HUES64 (cell line): Measurements from ENCODE around the gene CPTP.

Source experiments
- H3K27ac ChIP-seq: 2 replicates; pipeline ENCODE4 v1.7.0; 2013; ENCODE audit warnings: low read depth, low read length, inconsistent platforms
- H3K27me3 ChIP-seq: 2 replicates; pipeline ENCODE4 v1.6.1; 2013; ENCODE audit warnings: mild to moderate bottlenecking, low read length; ENCODE audit not compliant: insufficient read depth
- H3K36me3 ChIP-seq: 2 replicates; pipeline ENCODE4 v1.6.1; 2013; ENCODE audit warnings: mild to moderate bottlenecking, low read length; ENCODE audit not compliant: insufficient read depth
- H3K4me1 ChIP-seq: 2 replicates; pipeline ENCODE4 v1.6.1; 2013; ENCODE audit warnings: mild to moderate bottlenecking, low read length, moderate library complexity; ENCODE audit not compliant: insufficient read depth
- H3K4me3 ChIP-seq: 2 replicates; pipeline ENCODE4 v1.5.1; 2013; ENCODE audit warnings: mild to moderate bottlenecking, low read length, moderate library complexity
- H3K9ac ChIP-seq: 2 replicates; pipeline ENCODE4 v1.6.1; 2013; ENCODE audit warnings: mild to moderate bottlenecking, low read depth, low read length
- H3K9me3 ChIP-seq: 2 replicates; pipeline ENCODE4 v1.6.1; 2013; ENCODE audit warnings: low read depth, low read length; ENCODE audit not compliant: insufficient read depth
- WGBS: fragments of 150-250, 120-280 bp; methylation state at CpG from one replicate; pipeline ENCODE4 v1.1.7; 2013; ENCODE audit warnings: missing lambda C conversion rate; 5-methylcytosine and 5-hydroxymethylcytosine counted together

Gene CPTP

DNA sequence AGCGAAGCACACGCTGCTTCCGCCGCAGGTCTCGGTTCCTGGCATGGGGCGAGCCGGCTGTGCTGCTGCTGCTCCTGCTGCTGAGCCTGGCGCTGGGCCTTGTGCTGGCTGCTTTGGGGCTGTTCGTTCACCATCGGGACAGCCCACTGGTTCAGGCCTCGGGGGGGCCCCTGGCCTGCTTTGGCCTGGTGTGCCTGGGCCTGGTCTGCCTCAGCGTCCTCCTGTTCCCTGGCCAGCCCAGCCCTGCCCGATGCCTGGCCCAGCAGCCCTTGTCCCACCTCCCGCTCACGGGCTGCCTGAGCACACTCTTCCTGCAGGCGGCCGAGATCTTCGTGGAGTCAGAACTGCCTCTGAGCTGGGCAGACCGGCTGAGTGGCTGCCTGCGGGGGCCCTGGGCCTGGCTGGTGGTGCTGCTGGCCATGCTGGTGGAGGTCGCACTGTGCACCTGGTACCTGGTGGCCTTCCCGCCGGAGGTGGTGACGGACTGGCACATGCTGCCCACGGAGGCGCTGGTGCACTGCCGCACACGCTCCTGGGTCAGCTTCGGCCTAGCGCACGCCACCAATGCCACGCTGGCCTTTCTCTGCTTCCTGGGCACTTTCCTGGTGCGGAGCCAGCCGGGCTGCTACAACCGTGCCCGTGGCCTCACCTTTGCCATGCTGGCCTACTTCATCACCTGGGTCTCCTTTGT lies 9.1 kb downstream of the CPTP start:
- Histone ChIP-seq H3K36me3 (peaks cover 9% of the 10 kb centered on the region), H3K27ac (no peak overlapping the region), H3K9ac (no peak overlapping the region), H3K27me3 (no peaks in the 10 kb centered on the region), H3K9me3 (no peaks in the 10 kb centered on the region), H3K4me3 (no peak overlapping the region), H3K4me1 (no peaks in the 10 kb centered on the region)
- 92% methylated on average over 36 of the region's 36 CpGs for WGBS

DNA sequence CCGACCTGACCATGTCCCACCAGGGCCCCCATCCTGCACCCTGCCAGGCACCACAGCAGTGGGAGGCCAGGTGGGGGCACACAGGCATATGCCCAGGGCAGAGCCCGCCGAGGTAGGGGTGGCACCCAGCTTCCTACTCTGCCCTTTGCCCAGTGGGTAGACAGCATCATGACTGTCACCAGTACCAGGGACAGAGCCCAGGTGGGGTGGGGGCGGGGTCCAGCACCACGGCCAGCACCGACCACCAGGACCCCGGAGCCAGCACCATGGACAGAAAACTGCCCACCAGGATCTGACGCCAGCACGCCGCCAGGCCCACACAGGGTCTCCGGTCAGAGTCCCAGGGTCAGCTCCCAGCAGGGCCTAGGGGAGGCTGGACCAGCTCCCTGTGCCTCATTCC lies 10.2 kb downstream of the CPTP start:
- WGBS: 66% methylated on average over 11 of the region's 11 CpGs
- no peaks in the 10 kb centered on the region for H3K9me3 ChIP-seq
- peaks cover 16% of the 10 kb centered on the region for H3K36me3 ChIP-seq
- H3K9ac ChIP-seq: no peak overlapping the region
- H3K27ac ChIP-seq: no peak overlapping the region
- H3K4me1 ChIP-seq: no peaks in the 10 kb centered on the region
- H3K27me3 ChIP-seq: no peaks in the 10 kb centered on the region
- H3K4me3 ChIP-seq: no peak overlapping the region

DNA sequence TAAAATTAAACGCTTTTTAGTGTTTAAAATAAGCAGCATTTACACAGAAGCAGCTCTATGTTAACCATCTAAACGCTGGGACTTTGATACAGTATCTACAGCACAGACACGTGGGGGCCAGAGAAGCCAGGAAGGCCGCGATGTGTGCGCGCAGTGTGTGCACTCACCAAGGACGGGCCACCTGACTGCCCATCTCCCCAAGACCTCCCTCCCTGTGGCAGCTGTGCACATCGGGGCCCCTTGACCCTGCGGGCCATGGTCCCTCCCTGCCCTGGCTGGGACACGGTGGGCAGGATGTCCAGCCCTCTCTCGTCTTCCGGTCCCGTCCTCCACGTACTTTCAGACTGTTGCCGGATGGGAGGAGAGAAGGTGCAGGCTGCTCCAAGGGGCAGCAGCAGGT lies 10.7 kb downstream of the CPTP start:
- Histone ChIP-seq H3K4me1 (no peaks in the 10 kb centered on the region), H3K36me3 (peaks cover 16% of the 10 kb centered on the region)

DNA sequence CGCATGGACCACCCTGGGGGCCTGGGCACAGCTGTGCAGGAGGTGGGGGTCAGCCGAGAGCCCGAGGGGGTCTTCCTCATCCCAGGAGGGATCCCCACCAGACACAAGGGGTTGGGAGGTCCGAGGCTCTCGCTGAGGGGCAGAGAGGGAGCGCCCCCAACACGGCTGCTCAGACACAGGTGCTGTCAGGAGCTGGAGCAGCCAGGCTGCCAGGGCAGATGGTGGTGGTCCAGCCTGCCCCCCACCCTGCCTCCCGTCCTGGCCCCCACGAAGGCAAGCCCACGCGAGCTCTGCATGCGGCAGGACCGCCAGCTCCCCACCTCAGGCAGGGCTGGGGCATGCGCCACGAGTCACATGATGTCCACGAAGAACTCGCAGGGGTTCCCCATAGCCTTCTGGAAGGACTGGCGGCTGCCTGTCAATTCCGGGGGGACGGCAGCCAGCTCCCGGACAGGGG lies 11.2 kb downstream of the CPTP start:
- no peak overlapping the region for H3K4me3 ChIP-seq
- no peaks in the 10 kb centered on the region for H3K4me1 ChIP-seq
- no peak overlapping the region for H3K9ac ChIP-seq
- no peak overlapping the region for H3K27ac ChIP-seq
- H3K9me3 ChIP-seq: no peaks in the 10 kb centered on the region
- H3K36me3 ChIP-seq: peaks cover 20% of the 10 kb centered on the region
- no peaks in the 10 kb centered on the region for H3K27me3 ChIP-seq
- WGBS: 95% methylated on average over 21 of the region's 21 CpGs

More for the DNA sequence above, 10.7 kb downstream of the CPTP start:
- Histone ChIP-seq H3K4me3 (no peak overlapping the region), H3K9ac (no peak overlapping the region), H3K27ac (no peak overlapping the region), H3K9me3 (no peaks in the 10 kb centered on the region), H3K27me3 (no peaks in the 10 kb centered on the region)
- WGBS: 93% methylated on average over 16 of the region's 16 CpGs

DNA sequence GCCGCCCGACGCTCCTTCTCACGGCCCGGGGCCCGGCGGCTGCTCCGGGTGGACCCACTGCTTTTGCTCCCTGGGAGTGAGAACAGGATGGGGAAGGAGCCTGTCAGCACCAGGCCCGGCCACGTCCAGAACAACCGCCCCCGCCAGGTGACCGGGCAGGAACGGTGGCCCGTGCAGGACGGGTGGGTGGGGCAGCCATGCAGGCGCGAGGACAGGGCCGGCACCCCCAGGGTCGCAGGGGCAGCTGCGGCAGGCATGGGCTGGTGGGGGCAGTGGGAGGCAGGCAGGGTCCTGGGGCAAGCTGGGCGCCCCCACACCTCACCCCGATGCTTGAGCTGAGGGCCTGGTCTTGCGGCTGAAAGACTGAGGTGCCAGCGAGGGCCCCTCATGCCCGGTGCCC lies 11.8 kb downstream of the CPTP start:
- peaks cover 27% of the 10 kb centered on the region for H3K36me3 ChIP-seq
- 95% methylated on average over 26 of the region's 26 CpGs for WGBS

DNA sequence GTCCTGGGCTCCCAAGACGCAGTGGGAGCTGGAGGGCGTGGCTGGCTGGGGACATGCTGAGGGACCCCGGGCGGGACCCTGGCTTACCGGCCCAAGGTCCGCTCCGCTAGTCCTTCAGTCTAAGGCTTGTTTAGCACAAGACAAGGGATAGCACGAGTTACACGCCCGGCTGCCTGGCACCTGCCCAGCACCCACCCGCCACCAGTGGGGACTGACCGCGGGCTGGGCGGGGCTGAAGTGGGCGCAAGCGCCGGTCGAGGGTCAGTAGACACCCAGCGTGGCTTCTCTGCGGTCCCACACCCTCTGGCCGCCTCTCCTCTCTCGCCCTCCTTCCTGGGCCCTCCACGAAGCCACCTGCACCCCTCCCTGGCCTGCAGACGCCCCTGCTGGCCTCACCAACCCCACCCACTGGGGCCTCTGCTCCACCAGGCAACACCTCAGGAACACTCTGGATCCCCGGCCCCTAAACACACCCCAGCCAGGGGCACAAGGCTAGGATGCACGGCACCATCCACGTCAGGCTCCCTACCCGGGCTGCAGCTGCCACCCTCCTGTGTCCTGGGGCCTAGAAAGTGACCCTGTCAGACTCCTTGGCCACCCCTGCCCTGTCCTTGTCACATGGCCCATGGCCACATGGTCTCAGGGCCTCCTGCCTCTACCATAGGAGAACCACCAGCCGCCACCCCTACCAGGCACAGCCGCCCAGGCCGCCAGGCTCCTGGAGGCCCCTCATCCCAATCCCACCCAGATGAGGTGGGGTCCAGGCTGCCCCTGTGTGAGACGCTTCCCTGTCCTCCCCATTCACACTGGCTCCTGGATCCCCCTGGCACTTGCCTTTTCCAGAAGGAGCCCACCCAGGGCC lies 12.6 kb downstream of the CPTP start:
- no peak overlapping the region for H3K27ac ChIP-seq

More for the DNA sequence above, 11.8 kb downstream of the CPTP start:
- Histone ChIP-seq H3K27ac (no peak overlapping the region), H3K4me3 (no peak overlapping the region), H3K9me3 (no peaks in the 10 kb centered on the region), H3K27me3 (no peaks in the 10 kb centered on the region), H3K4me1 (no peaks in the 10 kb centered on the region), H3K9ac (no peak overlapping the region)

DNA sequence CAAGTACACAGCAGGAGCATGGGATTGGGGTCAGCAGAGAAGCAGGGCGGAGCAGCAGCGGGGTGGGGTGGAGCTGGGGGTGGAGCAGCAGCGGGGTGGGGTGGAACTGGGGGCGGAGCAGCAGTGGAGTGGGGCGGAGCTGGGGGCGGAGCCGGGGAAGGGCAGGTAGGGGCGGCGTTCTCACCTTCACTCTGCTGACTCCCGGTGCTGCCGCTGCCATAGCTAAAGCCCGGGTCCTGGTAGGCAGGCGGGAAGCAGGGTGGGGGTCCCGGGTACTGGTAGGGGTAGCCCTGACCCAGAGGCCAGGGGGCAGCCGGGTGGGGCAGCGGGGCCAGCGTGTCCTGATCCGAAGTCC lies 13.2 kb downstream of the CPTP start:
- Histone ChIP-seq H3K27me3 (no peaks in the 10 kb centered on the region), H3K36me3 (peaks cover 31% of the 10 kb centered on the region), H3K27ac (no peak overlapping the region), H3K4me1 (no peaks in the 10 kb centered on the region), H3K4me3 (no peak overlapping the region), H3K9ac (no peak overlapping the region), H3K9me3 (no peaks in the 10 kb centered on the region)
- 73% methylated on average over 18 of the region's 18 CpGs for WGBS

More for the DNA sequence above, 12.6 kb downstream of the CPTP start:
- WGBS: 95% methylated on average over 32 of the region's 32 CpGs
- Histone ChIP-seq H3K9ac (no peak overlapping the region), H3K36me3 (peaks cover 31% of the 10 kb centered on the region), H3K9me3 (no peaks in the 10 kb centered on the region), H3K4me3 (no peak overlapping the region), H3K4me1 (no peaks in the 10 kb centered on the region), H3K27me3 (no peaks in the 10 kb centered on the region)

DNA sequence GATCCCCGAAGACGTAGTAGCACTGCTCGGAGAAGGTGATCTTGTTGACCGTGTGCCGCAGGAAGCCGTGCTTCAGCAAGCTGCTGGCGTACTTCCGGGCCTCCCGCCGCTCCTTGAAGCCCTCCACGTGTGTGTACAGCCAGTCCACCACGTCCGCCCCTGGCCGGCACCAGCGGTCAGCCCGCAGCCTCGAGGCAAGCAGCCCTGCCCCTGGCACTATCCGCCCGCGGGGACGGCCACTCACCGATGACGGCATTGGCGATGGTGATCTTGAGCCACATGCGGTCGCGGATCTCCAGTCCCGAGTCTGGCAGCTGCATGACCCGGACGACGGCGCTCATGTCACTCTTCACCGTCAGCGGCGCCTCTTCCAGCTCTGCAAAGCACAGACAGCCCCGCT lies 13.7 kb downstream of the CPTP start:
- H3K9ac ChIP-seq: no peak overlapping the region
- no peak overlapping the region for H3K4me3 ChIP-seq
- peaks cover 31% of the 10 kb centered on the region for H3K36me3 ChIP-seq
- H3K4me1 ChIP-seq: no peaks in the 10 kb centered on the region
- H3K27me3 ChIP-seq: no peaks in the 10 kb centered on the region
- no peaks in the 10 kb centered on the region for H3K9me3 ChIP-seq
- 94% methylated on average over 36 of the region's 36 CpGs for WGBS
- no peak overlapping the region for H3K27ac ChIP-seq

DNA sequence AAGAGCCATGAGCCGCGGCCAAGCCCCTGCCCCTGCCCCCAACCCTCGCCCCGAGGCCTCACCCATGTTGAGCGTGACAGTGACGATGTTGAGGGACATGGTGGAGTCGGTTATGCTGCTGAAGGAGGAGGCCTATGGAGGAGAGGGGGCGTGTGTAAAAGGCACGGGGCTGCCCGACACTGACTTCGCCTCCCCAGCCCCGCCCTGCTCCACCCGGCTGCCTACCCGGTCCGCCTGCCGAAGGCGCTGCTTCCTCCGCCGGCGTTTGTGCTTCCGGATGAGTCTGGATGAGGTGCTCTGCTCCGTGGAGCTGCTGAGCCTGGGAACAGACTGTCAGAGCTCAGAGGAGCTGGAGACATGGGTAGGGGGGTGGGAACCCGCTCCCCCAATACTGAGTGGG lies 15.6 kb downstream of the CPTP start:
- 94% methylated on average over 23 of the region's 23 CpGs for WGBS
- H3K36me3 ChIP-seq: peaks cover 31% of the 10 kb centered on the region
- no peak overlapping the region for H3K9ac ChIP-seq
- H3K27me3 ChIP-seq: no peaks in the 10 kb centered on the region
- no peaks in the 10 kb centered on the region for H3K4me1 ChIP-seq
- no peak overlapping the region for H3K27ac ChIP-seq
- no peaks in the 10 kb centered on the region for H3K9me3 ChIP-seq
- no peak overlapping the region for H3K4me3 ChIP-seq

DNA sequence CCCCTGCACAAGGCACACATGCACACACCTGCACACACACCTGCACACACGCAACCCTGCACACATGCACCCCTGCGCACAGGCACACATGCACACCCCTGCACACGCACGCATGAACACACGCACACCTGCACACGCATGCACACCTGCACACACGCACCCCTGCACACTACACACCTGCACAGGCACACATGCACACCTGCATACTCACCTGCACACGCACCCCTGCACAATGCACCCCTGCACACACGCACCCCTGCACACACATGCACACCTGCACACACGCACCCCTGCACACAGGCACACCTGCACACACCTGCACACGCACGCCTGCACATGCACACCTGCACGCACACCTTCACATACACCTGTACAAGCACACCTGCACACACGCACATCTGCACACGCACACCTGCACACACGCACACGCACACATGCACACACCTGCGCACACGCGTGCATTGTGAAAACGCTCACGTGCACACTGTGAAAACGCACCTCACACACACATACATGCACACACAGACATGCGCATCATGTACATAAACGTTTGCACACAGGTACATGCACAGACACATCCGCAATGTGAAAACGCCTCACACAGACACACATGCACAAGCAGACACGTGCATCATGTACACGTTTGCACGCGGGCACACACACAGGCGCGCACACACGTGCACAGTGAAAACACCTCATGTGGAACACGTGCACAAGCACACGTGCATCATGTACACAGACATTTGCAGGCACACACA lies 16.4 kb downstream of the CPTP start:
- H3K9ac ChIP-seq: no peak overlapping the region
- no peaks in the 10 kb centered on the region for H3K27me3 ChIP-seq
- H3K36me3 ChIP-seq: peaks cover 31% of the 10 kb centered on the region
- WGBS: 94% methylated on average over 36 of the region's 36 CpGs
- H3K27ac ChIP-seq: no peak overlapping the region
- H3K9me3 ChIP-seq: no peaks in the 10 kb centered on the region
- no peak overlapping the region for H3K4me3 ChIP-seq
- H3K4me1 ChIP-seq: no peaks in the 10 kb centered on the region

DNA sequence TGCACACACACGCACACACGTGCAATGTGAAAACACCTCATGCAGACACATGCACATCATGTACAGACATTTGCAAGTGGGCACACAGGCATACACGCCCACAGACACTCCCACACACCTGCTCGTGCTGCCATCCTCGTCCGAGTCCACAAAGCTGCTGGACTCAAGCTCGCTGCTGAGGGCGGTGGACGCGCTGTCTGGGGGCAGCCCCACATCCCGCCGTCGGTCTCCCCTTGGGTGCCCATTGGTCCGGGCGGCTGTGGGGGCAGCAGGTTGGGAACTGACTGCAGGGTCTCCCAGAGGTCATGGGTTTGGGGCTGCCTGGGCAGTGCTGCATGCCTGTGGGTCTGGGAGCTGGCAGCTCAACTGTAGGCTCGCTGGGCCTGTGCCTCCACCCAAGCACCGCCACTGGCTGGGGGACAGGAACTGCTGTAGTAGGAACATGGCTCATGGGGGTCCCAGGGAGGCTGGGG lies 17.0 kb downstream of the CPTP start:
- Histone ChIP-seq H3K36me3 (peaks cover 31% of the 10 kb centered on the region), H3K27ac (no peak overlapping the region), H3K9ac (no peak overlapping the region), H3K4me3 (no peak overlapping the region), H3K9me3 (no peaks in the 10 kb centered on the region), H3K27me3 (no peaks in the 10 kb centered on the region), H3K4me1 (no peaks in the 10 kb centered on the region)
- WGBS: 96% methylated on average over 17 of the region's 17 CpGs
